T-cell (primary cell): Measurements from ENCODE around the gene PRKCA. TPM values are rescaled to one million over a fixed set of nuclear protein-coding genes. Genes with fewer than 3 reads are reported as not detected.

Source experiments
- ATAC-seq, 4 experiments: fragments of 200-7000 bp in 3 of 4; fragments of 150-1000 bp in 1 of 4; cut with Tn5 transposase; replicated peaks in 1 of 4; 1 replicate in 3 of 4; 2 replicates in 1 of 4; pipeline ENCODE4 v1.10.0; 2021; ENCODE audit warnings: moderate library complexity in 3 of 4, mild to moderate bottlenecking in 2 of 4, moderate number of reproducible peaks in 1 of 4
- CTCF ChIA-PET, 2 donors: fragments of 300-600 bp; sonication (Branson Sonifier 250); formaldehyde crosslinking; loops; one replicate each; lab custom pipeline; 2022; ENCODE audit warnings: antibody characterized with exemption in 2 of 2; lab: Charles Lee
- POLR2A ChIA-PET, 2 donors: fragments of 300-600 bp; sonication (Branson Sonifier 250); formaldehyde crosslinking; loops; one replicate each; lab custom pipeline; 2022; ENCODE audit warnings: antibody characterized with exemption in 2 of 2; lab: Charles Lee
- DNase-seq, 35 experiments: peaks; one replicate each; pipeline versions ENCODE4 v3.0.0 to v3.0.0-alpha.2; 2013 to 2023
- H3K27ac ChIP-seq: one replicate; pipeline ENCODE4 v1.5.1; 2013; ENCODE audit warnings: low read length
- H3K27me3 ChIP-seq, 2 experiments: replicated peaks in 1 of 2; 1 replicate in 1 of 2; 2 replicates in 1 of 2; pipeline versions ENCODE4 v1.6.1 to v1.7.0; 2013; ENCODE audit warnings: low read length in 1 of 2, mixed read lengths in 1 of 2; ENCODE audit not compliant: control insufficient read depth in 2 of 2, insufficient read depth in 2 of 2; ENCODE audit errors: extremely low read depth in 1 of 2
- H3K36me3 ChIP-seq, 2 donors: 1 replicate in 1 of 2; 2 replicates in 1 of 2; pipeline versions ENCODE4 v1.6.1 to v1.7.0; 2013; ENCODE audit warnings: low read length in 1 of 2; ENCODE audit not compliant: control insufficient read depth in 2 of 2, insufficient read depth in 1 of 2; ENCODE audit errors: extremely low read depth in 1 of 2
- H3K4me1 ChIP-seq, 2 experiments: 1 replicate in 1 of 2; 2 replicates in 1 of 2; pipeline versions ENCODE4 v1.6.1 to v1.7.0; 2013; ENCODE audit warnings: low read length in 2 of 2, mixed read lengths in 1 of 2; ENCODE audit not compliant: insufficient read depth in 2 of 2, control insufficient read depth in 1 of 2; ENCODE audit errors: extremely low read depth in 1 of 2
- H3K4me3 ChIP-seq, 2 donors: 1 replicate in 1 of 2; 2 replicates in 1 of 2; pipeline versions ENCODE4 v1.5.1 to v1.7.0; 2013; ENCODE audit warnings: mild to moderate bottlenecking in 2 of 2, low read length in 1 of 2, moderate library complexity in 1 of 2; ENCODE audit not compliant: control insufficient read depth in 1 of 2; ENCODE audit errors: extremely low read depth in 1 of 2
- H3K9me3 ChIP-seq: 2 replicates; pipeline ENCODE4 v1.7.0; 2013
- H3K27ac Mint-ChIP-seq, 2 donors: one replicate each; pipeline ENCODE4 v1.8.0; 2020 to 2021; ENCODE audit warnings: mild to moderate bottlenecking in 2 of 2, mixed read lengths in 2 of 2
- H3K27me3 Mint-ChIP-seq, 2 donors: one replicate each; pipeline ENCODE4 v1.8.0; 2021 to 2022; ENCODE audit warnings: mixed read lengths in 2 of 2
- H3K36me3 Mint-ChIP-seq: one replicate; pipeline ENCODE4 v1.8.0; 2021; ENCODE audit warnings: mixed read lengths
- H3K4me1 Mint-ChIP-seq, 3 donors: one replicate each; pipeline ENCODE4 v1.8.0; 2020 to 2022; ENCODE audit warnings: mixed read lengths in 3 of 3, mild to moderate bottlenecking in 1 of 3
- H3K4me3 Mint-ChIP-seq, 3 donors: one replicate each; pipeline ENCODE4 v1.8.0; 2020 to 2022; ENCODE audit warnings: mild to moderate bottlenecking in 3 of 3, mixed read lengths in 3 of 3, moderate library complexity in 3 of 3
- H3K9me3 Mint-ChIP-seq, 3 donors: one replicate each; pipeline ENCODE4 v1.8.0; 2020 to 2022; ENCODE audit warnings: mixed read lengths in 3 of 3
- WGBS: methylation state at CpG from one replicate; pipeline ENCODE4 v1.1.5; 2013; ENCODE audit warnings: missing lambda C conversion rate; ENCODE audit not compliant: insufficient coverage; 5-methylcytosine and 5-hydroxymethylcytosine counted together
- total RNA-seq, 35 experiments: library from RNA in 6 of 35; stranded (reverse) in 6 of 35; fragments of 120-200 nt in 1 of 35; gene quantifications; one replicate each; pipeline versions ENCODE4 v1.2.1 to v1.2.4 and lab custom pipeline; 2013 to 2026

PRKCA gene
- total RNA-seq, 5 donors from 2014 or later (not counting 1 experiment from before 2014, with no cell fraction given), result 75.9 to 128 (median 82.0) TPM

DNA sequence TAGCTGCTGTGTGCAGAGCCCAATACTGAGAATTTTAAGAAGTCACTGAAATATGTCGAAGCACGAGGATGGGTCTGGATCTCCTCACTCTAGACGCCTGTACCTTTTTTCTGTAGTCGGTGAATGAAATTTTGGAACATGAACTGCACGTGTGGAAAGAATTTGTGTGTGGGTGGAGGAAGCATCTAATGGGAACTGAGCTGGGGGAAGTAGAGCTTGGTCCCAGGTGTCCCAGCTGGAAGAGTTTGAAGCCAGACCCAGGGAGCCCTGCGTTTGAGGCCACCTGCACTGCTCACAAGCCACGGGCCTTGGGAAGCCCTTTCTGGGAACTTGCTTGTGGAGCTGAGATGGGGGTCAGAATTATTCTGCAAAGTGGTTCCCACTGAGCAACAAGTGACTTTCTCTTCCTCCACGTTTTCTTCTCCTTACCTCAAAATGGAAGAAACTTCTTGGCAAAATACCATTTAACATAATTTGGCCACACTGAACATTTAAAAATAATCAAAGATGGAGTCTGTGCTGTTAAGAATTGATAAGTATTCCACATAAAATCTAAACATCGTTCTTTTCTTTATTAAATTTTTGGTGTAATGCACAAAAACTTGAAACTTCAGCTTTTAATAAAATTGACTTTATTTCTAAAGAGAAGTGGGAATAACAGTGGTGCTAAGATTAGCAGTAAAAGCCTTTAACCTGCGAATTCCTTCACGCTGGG, 163.8 kb downstream of the PRKCA start:
- Mint-ChIP-seq H3K4me3 (peak overlapping the region in 2 of 3 donors; percentile 49 to 53), H3K4me1 (peaks cover 85 to 90% (median 86%) of the 10 kb centered on the region in 3 donors), H3K27me3 (no peaks in the 10 kb centered on the region), H3K36me3 (peaks cover 3% of the 10 kb centered on the region), H3K27ac (peak overlapping the region; percentile 9 to 65), H3K9me3 (no peaks in the 10 kb centered on the region)
- Histone ChIP-seq H3K27ac (no peak overlapping the region), H3K27me3 (no peaks in the 10 kb centered on the region), H3K9me3 (no peaks in the 10 kb centered on the region), H3K4me3 (no peak overlapping the region), H3K36me3 (peaks cover 0 to 2% of the 10 kb centered on the region in 2 donors), H3K4me1 (peaks cover 5 to 32% of the 10 kb centered on the region in 2 experiments)
- CTCF ChIA-PET, result interaction anchor here (0.7 to 0.9 kb wide), 2 partner anchors 29 to 90 kb away, joined by 3 read pairs; no protein-coding TSS in a partner anchor
- ATAC-seq (no peak), DNase-seq (no peak)
- WGBS, result 79% methylated on average over 7 of the region's 11 CpGs
- POLR2A ChIA-PET, result no interaction called here

DNA sequence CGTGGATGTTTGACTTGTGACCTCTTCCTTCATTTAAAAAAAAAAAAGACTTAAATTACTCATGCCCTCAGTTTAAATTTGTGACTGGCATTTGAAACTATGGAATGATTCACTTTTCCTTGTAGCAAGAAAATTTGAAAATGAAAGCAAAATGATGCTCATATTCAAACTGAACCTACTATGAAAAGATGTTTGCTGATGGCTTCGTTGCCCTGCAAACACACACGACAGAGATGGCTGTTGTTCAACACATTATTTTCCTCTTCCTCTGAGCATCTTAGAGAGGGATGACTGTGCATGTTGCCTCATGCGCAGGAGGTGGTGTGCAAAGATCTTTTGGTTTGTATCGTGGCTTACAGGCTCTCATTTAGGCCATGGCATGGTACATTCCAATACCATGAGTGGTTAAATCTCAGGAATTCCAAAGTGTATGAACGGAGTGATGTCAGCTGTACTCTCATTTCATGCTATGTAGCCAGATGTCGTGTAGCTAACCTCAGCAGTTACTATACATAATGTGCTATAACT, 164.5 kb downstream of the PRKCA start:
- no peaks in the 10 kb centered on the region for H3K36me3 Mint-ChIP-seq
- Histone ChIP-seq H3K36me3 (peaks cover 0 to 2% of the 10 kb centered on the region in 2 donors), H3K9me3 (no peaks in the 10 kb centered on the region), H3K4me3 (no peak overlapping the region), H3K27ac (no peak overlapping the region), H3K27me3 (no peaks in the 10 kb centered on the region), H3K4me1 (peaks cover 5 to 32% of the 10 kb centered on the region in 2 experiments)
- H3K27me3 Mint-ChIP-seq, result no peaks in the 10 kb centered on the region
- no peaks in the 10 kb centered on the region for H3K9me3 Mint-ChIP-seq
- peak in 3 of 4 experiments; percentile 29 to 47 (median 45) for ATAC-seq
- DNase-seq, result no peak
- whole genome bisulfite sequencing, result 16% methylated on average over 2 of the region's 7 CpGs
- H3K4me3 Mint-ChIP-seq, result peak overlapping the region in 2 of 3 donors; percentile 49 to 53
- peaks cover 80 to 88% (median 83%) of the 10 kb centered on the region in 3 donors for H3K4me1 Mint-ChIP-seq
- H3K27ac Mint-ChIP-seq, result peak overlapping the region; percentile 9 to 62
- CTCF ChIA-PET, result interaction anchor here in 1 of 2 donors (0.6 to 0.7 kb wide), 2 partner anchors 89 to 167 kb away, joined by 3 read pairs; no protein-coding TSS in a partner anchor
- POLR2A ChIA-PET, result interaction anchor here in 1 of 2 donors (0.6 kb wide), 1 partner anchor 86 kb away, joined by 4 read pairs; no protein-coding TSS in a partner anchor

DNA sequence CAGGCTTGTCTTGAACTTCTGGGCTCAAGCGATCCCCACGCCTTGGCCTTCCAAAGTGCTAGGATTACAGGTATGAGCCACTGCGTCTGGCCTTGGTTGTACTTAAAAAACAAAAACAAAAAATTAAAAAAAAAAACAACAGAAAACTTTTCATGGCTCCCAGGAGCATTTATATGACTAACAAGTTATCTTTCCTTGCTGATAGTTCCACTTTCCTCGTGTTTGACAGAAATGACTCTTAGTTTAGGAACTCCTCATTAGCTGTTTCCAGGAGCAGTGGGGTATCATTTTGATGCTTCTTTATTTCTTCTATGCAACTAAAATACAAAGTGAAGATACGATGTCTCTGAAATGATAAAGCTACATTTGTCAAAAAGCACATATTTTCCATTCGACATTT, 165.4 kb downstream of the PRKCA start:
- H3K4me3 Mint-ChIP-seq, result no peak overlapping the region
- no peaks in the 10 kb centered on the region for H3K9me3 Mint-ChIP-seq
- Histone ChIP-seq H3K4me3 (no peak overlapping the region), H3K4me1 (peaks cover 5 to 32% of the 10 kb centered on the region in 2 experiments), H3K27ac (no peak overlapping the region), H3K27me3 (no peaks in the 10 kb centered on the region), H3K9me3 (no peaks in the 10 kb centered on the region), H3K36me3 (peaks cover 0 to 2% of the 10 kb centered on the region in 2 donors)
- CTCF ChIA-PET, result interaction anchor here in 1 of 2 donors (0.6 kb wide), 1 partner anchor 166 kb away, joined by 3 read pairs; no protein-coding TSS in a partner anchor
- H3K27ac Mint-ChIP-seq, result peak overlapping the region in 1 of 2 donors; percentile 5
- H3K36me3 Mint-ChIP-seq, result peaks cover 5% of the 10 kb centered on the region
- DNase-seq, result no peak
- POLR2A ChIA-PET, result interaction anchor here (0.6 to 1.1 kb wide), 3 partner anchors 28 to 205 kb away, joined by 3 to 5 read pairs (median 3); no protein-coding TSS in a partner anchor
- WGBS, result no CpG with 5 or more reads among the region's 6 CpGs
- no peak for ATAC-seq
- H3K4me1 Mint-ChIP-seq, result peaks cover 73 to 85% (median 80%) of the 10 kb centered on the region in 3 donors
- no peaks in the 10 kb centered on the region for H3K27me3 Mint-ChIP-seq

DNA sequence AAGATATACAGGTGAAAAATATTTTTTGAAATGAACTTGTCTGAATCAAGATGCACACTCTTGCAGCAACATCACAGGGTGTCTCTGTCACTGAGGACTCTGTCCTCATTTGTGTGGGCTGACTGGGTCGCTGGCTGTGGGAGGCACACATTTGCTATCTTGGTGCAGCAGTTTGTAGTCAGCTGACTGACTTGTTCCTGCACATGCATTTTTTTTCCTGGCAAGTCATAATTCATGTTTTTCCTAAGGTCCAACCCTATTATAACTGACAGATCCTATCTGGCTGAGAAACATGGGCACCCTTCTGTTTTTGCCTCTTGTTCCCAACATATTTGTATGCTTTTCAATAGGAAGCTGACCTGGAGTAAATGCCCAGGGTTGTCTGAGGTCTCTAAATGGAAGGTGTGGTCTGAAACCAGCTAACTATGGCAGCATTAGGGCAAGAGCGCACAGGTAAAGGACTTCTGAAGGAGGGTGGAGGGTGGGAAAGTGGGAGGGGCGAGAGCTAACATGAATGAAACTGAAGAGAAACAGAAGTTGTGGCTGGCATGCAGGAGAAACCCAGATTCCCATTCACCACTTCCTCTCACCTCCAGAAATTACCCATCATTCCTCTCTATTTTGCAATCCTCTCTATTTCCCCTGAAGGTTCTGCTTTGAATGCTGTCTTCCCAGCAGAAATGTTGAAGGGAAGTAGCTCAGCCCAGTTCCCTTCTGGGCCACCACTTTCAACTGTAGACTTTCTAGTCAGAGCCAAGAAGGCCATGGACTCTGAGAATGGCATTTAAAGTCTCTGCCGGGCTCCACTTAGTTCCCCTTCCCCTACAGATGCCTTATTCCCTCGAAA, 166.1 kb downstream of the PRKCA start:
- H3K27me3 Mint-ChIP-seq, result no peaks in the 10 kb centered on the region
- Histone ChIP-seq H3K27me3 (no peaks in the 10 kb centered on the region), H3K9me3 (no peaks in the 10 kb centered on the region), H3K36me3 (peaks cover 0 to 2% of the 10 kb centered on the region in 2 donors), H3K4me3 (no peak overlapping the region), H3K27ac (no peak overlapping the region), H3K4me1 (peaks cover 4 to 29% of the 10 kb centered on the region in 2 experiments)
- H3K36me3 Mint-ChIP-seq, result peaks cover 5% of the 10 kb centered on the region
- no peak overlapping the region for H3K4me3 Mint-ChIP-seq
- H3K4me1 Mint-ChIP-seq, result peaks cover 73 to 84% (median 81%) of the 10 kb centered on the region in 3 donors
- ATAC-seq (no peak), DNase-seq (peak in 1 of 35 experiments; percentile 9)
- peak overlapping the region; percentile 34 to 53 for H3K27ac Mint-ChIP-seq
- ChIA-PET CTCF (interaction anchor here in 1 of 2 donors (0.6 kb wide), 1 partner anchor 173 kb away, joined by 6 read pairs; no protein-coding TSS in a partner anchor), POLR2A (interaction anchor here in 1 of 2 donors (1.1 kb wide), 1 partner anchor 54 kb away, joined by 5 read pairs; no protein-coding TSS in a partner anchor)
- 45% methylated on average over 3 of the region's 5 CpGs for WGBS
- no peaks in the 10 kb centered on the region for H3K9me3 Mint-ChIP-seq

DNA sequence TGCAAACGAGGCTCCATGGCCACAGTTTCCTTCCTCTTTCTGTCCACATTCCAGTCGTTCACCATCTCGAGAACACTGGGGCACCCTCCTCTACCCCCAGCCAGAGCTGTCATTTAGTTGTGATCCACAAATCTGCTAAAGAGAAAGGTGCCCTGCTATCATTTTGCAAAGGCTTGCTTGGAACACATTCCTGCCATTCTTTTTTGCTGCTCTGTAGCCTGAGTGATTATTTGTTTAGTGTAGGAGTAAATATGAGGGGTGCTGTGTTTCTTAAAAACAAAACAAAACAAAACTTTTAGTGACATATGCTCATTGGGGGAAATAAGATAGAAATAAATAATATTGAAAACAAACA, 166.7 kb downstream of the PRKCA start:
- Histone ChIP-seq H3K4me3 (no peak overlapping the region), H3K27ac (no peak overlapping the region), H3K9me3 (no peaks in the 10 kb centered on the region), H3K4me1 (peaks cover 4 to 29% of the 10 kb centered on the region in 2 experiments), H3K36me3 (peaks cover 0 to 2% of the 10 kb centered on the region in 2 donors), H3K27me3 (no peaks in the 10 kb centered on the region)
- CTCF ChIA-PET, result no interaction called here
- Mint-ChIP-seq H3K27me3 (no peaks in the 10 kb centered on the region), H3K4me1 (peaks cover 73 to 80% (median 77%) of the 10 kb centered on the region in 3 donors), H3K4me3 (no peak overlapping the region), H3K9me3 (no peaks in the 10 kb centered on the region), H3K36me3 (peaks cover 5% of the 10 kb centered on the region), H3K27ac (peak overlapping the region; percentile 34 to 53)
- no peak for ATAC-seq
- 85% methylated on average over 3 of the region's 3 CpGs for WGBS
- no peak for DNase-seq
- POLR2A ChIA-PET, result interaction anchor here in 1 of 2 donors (1.1 kb wide), 1 partner anchor 53 kb away, joined by 5 read pairs; no protein-coding TSS in a partner anchor
